HFFc6 (cell line): ENCODE data around the gene RAB8B. TPM values are rescaled to one million over a fixed set of nuclear protein-coding genes. Genes with fewer than 3 reads are reported as not detected.

ENCODE experiments used
- DNase-seq: peaks from one replicate; pipeline ENCODE4 v3.0.0-alpha.2; 2018
- H3K27ac Mint-ChIP-seq: 2 replicates; pipeline ENCODE4 v1.8.0; 2020; ENCODE audit warnings: mild to moderate bottlenecking, mixed read lengths
- H3K27me3 Mint-ChIP-seq: 2 replicates; pipeline ENCODE4 v1.8.0; 2021; ENCODE audit warnings: mild to moderate bottlenecking, moderate library complexity, mixed read lengths; ENCODE audit not compliant: insufficient read depth
- H3K36me3 Mint-ChIP-seq: 2 replicates; pipeline ENCODE4 v1.8.0; 2021; ENCODE audit warnings: low read depth, mixed read lengths
- H3K4me1 Mint-ChIP-seq: 2 replicates; pipeline ENCODE4 v1.8.0; 2020; ENCODE audit warnings: low read depth, mixed read lengths
- H3K4me3 Mint-ChIP-seq: 2 replicates; pipeline ENCODE4 v1.8.0; 2020; ENCODE audit warnings: mild to moderate bottlenecking, moderate library complexity, mixed read lengths
- H3K9me3 Mint-ChIP-seq: 2 replicates; pipeline ENCODE4 v1.8.0; 2020; ENCODE audit warnings: mild to moderate bottlenecking, mixed read lengths
- CTCF ChIP-seq: fragments of 200-600 bp; sonication (generic); IDR thresholded peaks from 2 replicates; pipeline ENCODE4 v1.5.0; 2021; ENCODE audit warnings: antibody characterized with exemption, mild to moderate bottlenecking
- total RNA-seq, 6 experiments: library from RNA; stranded (reverse); fragmentation: NEBNext Ultra II Directional; extraction: Animal tissue kit (Norgen Biotek cat#: 25700); gene quantifications; 2 replicates in 1 of 6; 3 replicates in 5 of 6; pipeline ENCODE4 v1.2.3, GENCODE V29; 2021

Gene RAB8B
- total RNA-seq, 6 experiments from 2014 or later, result 24.7 to 38.4 (median 33.2) TPM

DNA sequence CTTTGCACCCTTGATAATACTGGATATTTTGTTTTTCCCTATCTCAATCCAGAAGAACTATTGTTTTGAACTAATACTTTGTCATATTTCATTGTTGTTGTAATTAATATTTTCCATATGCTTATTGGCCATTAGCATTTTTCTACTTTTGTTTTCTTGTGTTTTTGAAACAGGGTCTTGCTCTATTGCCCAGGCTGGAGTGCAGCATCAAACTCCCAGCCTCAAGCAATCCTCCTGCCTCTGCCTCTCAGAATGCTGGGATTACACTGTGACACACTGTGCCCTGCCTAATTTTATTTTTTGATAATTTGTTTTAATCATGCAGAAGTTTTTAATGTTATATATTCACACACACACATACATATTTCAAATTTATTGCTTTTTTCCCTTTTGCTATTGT lies 28.8 kb upstream of the RAB8B start:
- no peak for TF ChIP-seq CTCF
- H3K27ac Mint-ChIP-seq, result no peak overlapping the region
- H3K9me3 Mint-ChIP-seq, result no peaks in the 10 kb centered on the region
- peaks cover 20% of the 10 kb centered on the region for H3K4me1 Mint-ChIP-seq
- H3K36me3 Mint-ChIP-seq, result peaks cover 15% of the 10 kb centered on the region
- no peak for DNase-seq
- H3K27me3 Mint-ChIP-seq, result peaks cover 5% of the 10 kb centered on the region
- no peak overlapping the region for H3K4me3 Mint-ChIP-seq

GRCh38 chr15:63163217-63163616 lies 26.2 kb upstream of the RAB8B start:
- Mint-ChIP-seq H3K27me3 (no peaks in the 10 kb centered on the region; the same call in 1 of the 2 replicates), H3K4me3 (no peak overlapping the region), H3K27ac (no peak overlapping the region), H3K36me3 (no peaks in the 10 kb centered on the region), H3K4me1 (peaks cover 26% of the 10 kb centered on the region), H3K9me3 (no peaks in the 10 kb centered on the region)
- DNase-seq, result no peak
- TF ChIP-seq CTCF, result no peak

DNA sequence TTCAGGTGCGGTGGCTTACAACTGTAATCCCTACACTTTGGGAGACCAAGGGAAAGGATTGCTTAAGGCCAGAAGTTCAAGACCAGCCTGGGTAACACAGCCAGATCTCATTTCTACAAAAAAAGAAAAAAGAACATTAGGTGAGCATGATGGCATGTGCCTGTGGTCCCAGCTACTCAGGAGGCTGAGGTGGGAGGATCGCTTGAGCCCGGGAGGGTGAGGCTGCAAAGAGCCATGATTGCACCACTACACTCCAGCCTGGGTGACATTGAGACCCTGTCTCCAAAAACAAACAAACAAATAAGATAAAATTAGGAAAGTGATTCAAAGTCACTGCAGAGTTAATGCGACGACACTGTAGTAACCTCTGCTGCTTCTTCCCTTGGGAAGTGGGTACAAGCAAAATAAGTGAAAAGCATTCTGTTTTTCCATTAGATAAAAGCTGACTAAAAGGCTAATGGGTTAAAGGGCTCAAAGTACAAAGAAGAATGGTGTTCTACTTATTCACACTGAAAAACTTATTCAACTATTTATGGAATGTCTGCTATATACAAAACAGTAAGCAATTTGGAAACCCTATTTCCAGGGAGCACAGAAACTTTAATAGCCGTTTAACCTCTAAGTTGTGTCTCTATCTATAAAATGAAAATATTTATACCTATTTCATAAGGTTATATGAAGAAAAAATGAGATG lies 24.1 kb upstream of the RAB8B start:
- Mint-ChIP-seq H3K4me1 (peaks cover 18% of the 10 kb centered on the region), H3K4me3 (no peak overlapping the region), H3K36me3 (no peaks in the 10 kb centered on the region), H3K27me3 (peaks cover 2% of the 10 kb centered on the region), H3K27ac (no peak overlapping the region), H3K9me3 (no peaks in the 10 kb centered on the region)
- TF ChIP-seq CTCF, result no peak
- DNase-seq, result no peak

DNA sequence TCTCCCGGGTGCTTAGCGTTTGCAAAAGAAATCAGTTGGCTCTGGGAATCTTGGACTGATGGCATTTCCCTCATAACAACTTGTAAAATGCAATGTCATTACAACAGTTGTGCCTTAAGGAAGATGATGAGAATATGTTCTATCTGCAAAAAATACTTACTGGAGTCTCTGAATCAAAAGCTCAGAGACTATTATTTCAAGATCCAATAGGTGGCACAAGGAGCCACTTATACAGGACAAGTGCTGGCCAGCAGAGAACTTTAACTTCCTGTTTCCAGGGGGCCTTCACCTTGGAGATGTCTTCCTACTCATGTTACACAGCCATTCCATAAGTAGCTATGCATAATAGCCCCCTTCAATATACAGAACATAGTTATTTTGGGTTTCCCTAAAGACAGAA lies 23.2 kb upstream of the RAB8B start:
- Mint-ChIP-seq H3K27me3 (peaks cover 2% of the 10 kb centered on the region), H3K4me1 (peaks cover 18% of the 10 kb centered on the region), H3K9me3 (no peaks in the 10 kb centered on the region), H3K36me3 (no peaks in the 10 kb centered on the region), H3K4me3 (no peak overlapping the region), H3K27ac (no peak overlapping the region)
- DNase-seq, result peak; percentile 35
- peak; percentile 45 for TF ChIP-seq CTCF

- H3K27ac Mint-ChIP-seq, result no peak overlapping the region
- no peak for TF ChIP-seq CTCF
- H3K4me3 Mint-ChIP-seq, result no peak overlapping the region
- H3K27me3 Mint-ChIP-seq, result peaks cover 2% of the 10 kb centered on the region
- no peak for DNase-seq
- peaks cover 18% of the 10 kb centered on the region for H3K4me1 Mint-ChIP-seq
- H3K9me3 Mint-ChIP-seq, result no peaks in the 10 kb centered on the region
- no peaks in the 10 kb centered on the region for H3K36me3 Mint-ChIP-seq
Observed at GRCh38 chr15:63169788-63170187, 19.6 kb upstream of the RAB8B start.
